ENCODE results near the gene CD99. TPM values are rescaled to one million over a fixed set of nuclear protein-coding genes. Genes with fewer than 3 reads are reported as not detected.

CD99 gene
- total and polyA plus RNA-seq, 2 experiments from 2014 or later: 28.5 to 43.1 TPM

GRCh38 chrX:2664502-2664901 is 26.6 kb upstream of the CD99 start:
- Histone ChIP-seq H3K36me3 (ENCODE audit: insufficient read depth) (no peaks in the 10 kb centered on the region), H3K4me1 (ENCODE audit: insufficient read depth) (no peaks in the 10 kb centered on the region), H3K4me2 (no peak overlapping the region), H3F3A (replicated peaks; ENCODE audit: low read depth) (0 out of 2 replicates have a peak, but pooled peaks cover 2% of the 10 kb centered on the region), H3K9me2 (ENCODE audit: insufficient read depth) (no peaks in the 10 kb centered on the region), H3K27ac (ENCODE audit: low read depth) (peak overlapping the region; percentile 72; the same call in 1 of the 2 replicates), H3K4me3 (no peak overlapping the region), H3K79me2 (replicated peaks; ENCODE audit: insufficient read depth) (no peaks in the 10 kb centered on the region), H4K20me1 (replicated peaks; ENCODE audit: insufficient read depth) (no peaks in the 10 kb centered on the region), H3K27me3 (ENCODE audit: insufficient read depth) (no peaks in the 10 kb centered on the region), H2AFZ (no peak overlapping the region)
- TF ChIP-seq CTCF (conservative IDR thresholded peaks at IDR 0.05; ENCODE audit: low read depth in 2 of 2): no peak
- no peak for TF ChIP-seq POLR2AphosphoS5 (IDR thresholded peaks at IDR 0.05; ENCODE audit: low read depth)
- TF ChIP-seq JUNB (IDR thresholded peaks at IDR 0.05; ENCODE audit: unreplicated experiment): no peak
- TF ChIP-seq ETS1 (IDR thresholded peaks at IDR 0.05): no peak
- no peak for TF ChIP-seq EZH2phosphoT487 (IDR thresholded peaks at IDR 0.05; ENCODE audit: unreplicated experiment)
- TF ChIP-seq REST (IDR thresholded peaks at IDR 0.05; ENCODE audit: unreplicated experiment): no peak
- no peak for TF ChIP-seq CREB1 (CRISPR knock-in tag; IDR thresholded peaks at IDR 0.05; ENCODE audit: low read depth)
- no peak for TF ChIP-seq EZH2 (IDR thresholded peaks at IDR 0.05; ENCODE audit: low read depth, unreplicated experiment)
- no peak for TF ChIP-seq NANOG (IDR thresholded peaks at IDR 0.05; ENCODE audit: borderline replicate concordance)
- no peak for TF ChIP-seq ZNF462 (CRISPR knock-in tag; IDR thresholded peaks at IDR 0.05)
- TF ChIP-seq ZNF331 (CRISPR knock-in tag; IDR thresholded peaks at IDR 0.05; ENCODE audit: low read depth): no peak
- H3K27me3 Mint-ChIP-seq (ENCODE audit: insufficient read depth, low read depth, poor library complexity): peaks cover 9% of the 10 kb centered on the region
- H3K36me3 Mint-ChIP-seq (ENCODE audit: low read depth): no peaks in the 10 kb centered on the region
- ATAC-seq (peak; percentile 36; the same call in 1 of the 3 replicates), DNase-seq (ENCODE audit: low spot score) (no peak)
- peak overlapping the region; percentile 7; the same call in 1 of the 2 replicates for H3K27ac Mint-ChIP-seq
- H3K9me3 Mint-ChIP-seq: no peaks in the 10 kb centered on the region
- H3K4me3 Mint-ChIP-seq: no peak overlapping the region
- H3K4me1 Mint-ChIP-seq: no peaks in the 10 kb centered on the region
